DMS153 treated with DMSO at 0.1 percent for 48 hours (cell line): ENCODE results near the gene SHC3.

Experiments used
- DNase-seq: peaks from one replicate; lab custom pipeline; 2025; ENCODE audit not compliant: unreplicated experiment; lab: John Stamatoyannopoulos, UW

Gene SHC3

DNA sequence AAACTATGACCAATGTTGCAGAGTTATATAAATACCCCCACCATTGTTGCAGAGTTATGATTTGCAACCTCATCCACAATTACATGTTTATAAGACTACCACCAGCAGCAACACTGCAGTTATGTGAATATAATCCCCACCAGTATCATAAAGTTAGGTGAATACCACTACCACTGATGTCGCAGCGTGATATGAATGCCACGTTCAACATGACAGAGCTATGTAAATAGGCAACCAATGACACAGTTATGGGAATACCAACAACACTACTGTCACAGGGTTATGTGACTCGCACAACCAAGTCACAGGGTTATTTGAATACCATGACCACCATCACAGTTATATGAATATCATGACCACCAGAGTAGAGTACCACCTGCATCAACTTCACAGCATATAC, 63.9 kb downstream of the SHC3 start:
- DNase-seq: no peak

DNA sequence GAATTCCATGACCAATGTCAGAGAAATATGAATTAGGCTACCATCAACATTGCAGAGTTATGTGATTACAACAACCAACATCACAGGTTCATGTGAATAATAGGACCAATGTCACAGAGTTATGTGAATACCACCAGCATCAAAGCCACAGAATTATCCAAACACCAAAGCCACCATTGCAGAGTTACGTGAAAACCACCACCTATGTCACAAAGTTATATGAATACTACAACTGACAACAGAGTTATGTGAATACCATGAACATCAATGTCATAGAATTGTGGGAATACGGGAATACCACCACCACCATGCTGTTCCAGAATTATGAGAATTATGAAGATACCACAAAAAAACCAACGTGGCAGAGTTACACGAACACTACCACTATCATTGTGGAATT, 64.8 kb downstream of the SHC3 start:
- DNase-seq: no peak

DNA sequence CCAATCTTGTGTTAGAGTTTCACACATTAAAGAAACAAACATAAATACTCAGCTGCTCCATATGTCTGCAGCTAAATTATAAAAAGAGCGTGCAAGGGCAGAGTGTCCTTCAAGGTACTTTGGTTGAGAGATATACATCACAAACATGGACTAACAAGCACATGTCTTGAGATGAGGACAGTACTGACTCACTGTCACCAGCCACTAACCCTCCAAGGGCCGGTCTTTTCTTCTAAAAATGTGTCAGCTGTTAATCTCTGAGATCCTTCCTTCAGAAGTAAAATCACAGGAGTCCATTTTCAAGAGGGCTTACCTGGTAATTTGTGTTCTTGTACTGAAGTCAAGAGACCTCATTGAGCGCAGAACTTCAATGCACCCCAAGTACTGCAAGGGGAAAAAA, 66.4 kb downstream of the SHC3 start:
- no peak for DNase-seq

DNA sequence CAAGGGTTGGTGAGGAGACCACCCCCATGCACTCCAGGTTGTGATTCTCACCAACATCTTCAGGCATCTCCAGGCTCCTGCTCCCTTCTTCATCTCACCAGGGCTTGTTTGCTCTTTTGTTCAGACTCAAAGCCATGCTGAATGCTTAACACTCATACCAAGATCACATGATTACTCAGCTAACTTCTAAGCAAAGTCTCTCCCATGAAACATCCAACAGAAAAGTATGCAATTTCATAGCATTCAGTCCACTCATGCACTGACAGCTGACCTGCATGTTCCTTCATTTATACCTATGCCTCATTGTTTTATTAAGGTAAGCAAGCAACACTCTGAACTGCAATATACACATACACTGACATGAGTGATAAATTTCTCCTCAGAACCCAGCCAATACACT, 69.0 kb downstream of the SHC3 start:
- DNase-seq: no peak

DNA sequence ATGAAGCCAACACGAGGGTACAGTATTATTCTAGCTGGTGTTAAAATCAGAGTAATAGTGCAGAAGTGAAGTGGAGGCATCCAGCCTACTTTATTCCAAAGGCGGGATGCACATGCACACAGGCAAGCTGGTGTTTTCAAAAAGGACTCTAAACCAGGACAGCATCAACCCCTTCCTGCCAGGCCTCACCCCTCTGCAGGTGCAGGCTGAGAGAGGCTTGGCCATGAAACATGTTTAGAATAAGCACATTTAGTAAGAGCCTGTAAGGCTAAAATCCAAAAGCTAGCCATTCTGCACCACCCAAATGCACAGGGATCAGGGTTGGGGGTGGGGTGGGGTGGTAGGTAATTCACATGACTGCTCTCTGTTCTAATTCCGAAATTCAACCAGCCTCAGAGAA, 71.2 kb downstream of the SHC3 start:
- DNase-seq: no peak

DNA sequence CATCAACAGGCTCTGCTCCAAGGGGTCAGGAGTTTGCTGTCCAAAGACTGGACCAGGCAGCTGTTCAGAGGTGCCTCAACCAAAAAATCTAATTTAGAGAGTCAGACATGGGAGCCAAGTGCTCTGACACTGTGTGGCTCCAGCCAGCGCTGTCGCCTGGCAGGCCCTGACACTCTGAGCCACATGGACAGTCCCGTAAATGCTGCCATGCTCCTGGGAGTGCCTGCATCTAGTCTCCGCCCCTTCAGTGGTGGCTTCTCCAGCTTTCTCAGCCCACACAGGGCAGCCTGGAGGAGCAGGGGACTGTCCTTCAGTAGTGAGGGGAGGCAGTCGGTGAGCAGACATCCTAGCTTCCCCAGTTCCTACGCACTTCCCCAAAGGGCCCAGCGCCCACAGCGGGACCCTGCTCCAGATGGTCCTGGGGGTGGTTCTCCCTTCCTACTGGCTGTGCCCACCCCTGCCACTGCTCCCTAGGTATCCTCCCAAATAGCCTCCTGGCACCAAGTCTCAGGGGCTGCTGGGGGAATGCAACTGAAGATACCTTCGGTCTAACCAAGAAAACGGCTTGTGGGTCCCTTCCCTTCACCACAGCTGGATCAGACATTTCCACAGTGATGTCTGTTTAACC, 72.3 kb downstream of the SHC3 start:
- no peak for DNase-seq

DNA sequence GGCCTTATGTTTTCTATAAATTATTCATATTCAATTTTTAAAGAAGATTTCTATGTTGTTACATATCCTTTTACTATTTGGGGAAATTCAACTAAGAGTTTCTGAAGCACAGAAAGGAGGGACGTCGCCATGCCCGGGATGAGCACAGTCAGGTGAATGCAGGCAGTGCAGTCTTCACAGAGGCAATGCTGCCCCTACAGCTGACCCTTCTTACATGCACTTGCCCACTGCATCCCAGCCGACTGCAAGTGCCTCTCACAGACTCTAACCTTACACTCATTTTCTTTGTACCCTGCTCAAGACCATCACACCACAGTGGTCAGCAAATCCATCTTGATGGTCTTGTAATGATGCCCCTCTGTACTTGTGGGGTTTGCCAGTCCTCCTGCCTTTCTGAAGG, 73.8 kb downstream of the SHC3 start:
- DNase-seq: no peak

DNA sequence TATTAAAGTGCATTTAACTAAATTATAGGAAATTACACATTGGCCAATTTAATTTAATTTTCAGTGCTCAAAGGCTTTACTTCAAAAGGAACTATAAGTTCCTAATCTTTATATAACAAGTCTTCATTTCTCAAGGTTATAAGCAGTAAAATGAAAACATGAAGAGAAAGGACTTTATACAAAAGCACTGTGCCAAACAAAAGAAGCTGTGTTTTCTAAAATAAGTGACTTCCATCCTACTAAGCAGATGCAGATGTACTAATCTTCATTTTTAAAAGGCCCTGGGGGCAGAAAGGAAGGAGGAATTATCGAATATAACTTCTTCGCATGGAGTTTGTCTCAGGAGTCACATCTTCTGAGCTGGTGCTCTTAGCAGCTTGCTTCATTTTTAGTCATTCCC, 81.4 kb downstream of the SHC3 start:
- DNase-seq: no peak

DNA sequence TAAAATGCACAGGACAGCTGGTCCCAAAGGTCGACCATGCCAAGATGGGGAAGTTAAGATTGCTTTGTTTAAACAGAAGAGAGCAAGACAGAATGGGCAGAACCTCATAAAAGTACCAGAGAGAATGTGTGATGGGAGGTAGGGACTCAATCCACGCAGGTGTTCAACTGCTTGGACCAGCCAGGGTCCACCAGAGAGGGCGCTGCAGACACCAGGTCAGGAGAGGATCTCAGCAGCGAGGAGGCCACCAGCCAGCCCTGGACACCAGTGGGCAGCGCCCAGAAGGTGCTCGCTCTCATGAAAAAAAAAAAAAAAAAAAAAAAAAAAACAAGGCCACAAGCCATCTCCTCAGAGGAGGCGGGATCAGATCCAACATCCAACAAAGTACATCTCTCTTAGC, 81.8 kb downstream of the SHC3 start:
- DNase-seq: no peak

DNA sequence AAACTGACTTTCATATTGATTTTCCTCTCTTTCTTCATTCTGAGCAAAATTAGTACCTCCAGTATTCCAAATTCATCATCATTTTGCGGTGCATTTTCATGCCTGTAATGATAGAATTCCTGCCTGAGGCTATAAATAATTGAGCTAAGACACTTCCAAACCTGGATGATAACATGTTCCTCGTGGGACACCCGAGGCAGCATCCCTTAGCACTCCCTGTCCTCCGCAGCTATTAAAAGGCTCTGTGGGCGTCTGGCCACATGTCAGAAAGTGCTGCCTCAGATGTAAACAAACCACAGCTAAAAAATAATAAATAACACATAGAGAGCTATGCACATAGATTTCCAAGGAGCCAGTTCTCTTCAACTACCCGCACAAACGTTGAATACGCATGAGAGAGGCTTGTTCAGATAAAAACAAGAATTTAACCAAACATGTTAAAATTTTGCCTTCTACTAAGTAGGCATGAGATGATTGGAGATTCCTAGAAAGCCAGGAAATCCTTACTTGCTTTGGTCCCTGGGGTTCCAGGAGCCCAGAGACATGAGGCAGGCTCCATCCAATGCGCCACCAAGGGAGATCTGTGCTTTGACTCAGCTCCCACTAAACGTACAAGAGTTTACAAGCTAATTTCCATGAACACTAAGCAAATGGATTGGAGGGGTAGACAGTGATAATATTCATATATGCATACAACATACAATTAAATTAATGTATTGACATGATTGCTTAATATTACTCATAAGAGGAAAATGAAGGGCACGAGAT, 82.7 kb downstream of the SHC3 start:
- DNase-seq: no peak

DNA sequence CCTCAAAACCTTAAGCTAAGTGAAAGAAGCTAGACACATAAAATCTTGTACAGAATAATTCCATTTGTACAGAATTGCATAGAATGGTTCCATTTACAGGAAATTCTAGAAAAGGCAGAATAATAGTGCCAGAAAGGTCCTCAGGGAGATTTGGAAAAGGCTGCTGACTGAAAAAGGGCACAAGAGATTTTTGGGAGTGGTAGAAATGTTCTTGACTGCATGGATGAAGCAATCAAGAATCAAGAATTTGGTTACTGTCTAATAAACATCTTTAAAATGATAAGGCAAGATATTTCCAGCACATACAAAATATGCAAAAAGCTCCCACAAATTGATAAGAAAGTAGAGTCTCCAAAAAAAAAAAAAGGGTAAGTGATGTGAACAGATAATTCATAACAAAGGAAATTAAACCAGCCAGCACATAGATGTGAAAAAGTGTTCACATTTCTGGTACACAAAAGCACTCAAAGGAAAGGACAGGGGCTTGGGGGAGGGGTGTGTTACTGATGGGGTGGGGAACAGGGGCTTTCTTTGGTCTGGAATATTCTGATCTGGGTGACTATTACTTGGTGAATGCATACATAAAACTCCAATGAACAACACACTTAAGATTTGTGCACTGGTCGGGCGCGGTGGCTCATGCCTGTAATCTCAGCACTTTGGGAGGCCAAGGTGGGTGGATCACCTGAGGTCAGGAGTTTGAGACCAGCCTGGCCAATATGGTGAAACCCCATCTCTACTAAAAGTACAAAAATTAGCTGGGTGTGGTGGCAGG, 85.2 kb downstream of the SHC3 start:
- no peak for DNase-seq

DNA sequence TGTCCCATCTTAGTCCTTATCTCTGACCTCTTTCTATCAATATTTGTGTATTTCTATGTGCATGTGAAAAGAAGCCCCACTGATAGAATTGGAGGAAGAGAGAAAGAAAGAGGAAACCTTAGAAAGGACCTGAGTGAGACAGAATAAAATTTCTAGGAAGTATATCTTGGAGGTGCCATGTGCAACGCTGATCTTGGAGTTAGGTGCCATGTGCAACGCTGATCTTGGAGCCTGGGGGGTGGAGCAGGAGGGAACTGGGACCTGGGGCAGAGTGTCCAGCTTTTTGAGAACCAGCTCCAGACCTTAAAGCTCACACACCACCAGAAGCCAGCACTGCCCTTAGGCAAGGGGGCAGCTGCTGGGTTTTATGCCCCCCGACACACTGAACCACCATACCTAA, 89.4 kb downstream of the SHC3 start:
- no peak for DNase-seq

DNA sequence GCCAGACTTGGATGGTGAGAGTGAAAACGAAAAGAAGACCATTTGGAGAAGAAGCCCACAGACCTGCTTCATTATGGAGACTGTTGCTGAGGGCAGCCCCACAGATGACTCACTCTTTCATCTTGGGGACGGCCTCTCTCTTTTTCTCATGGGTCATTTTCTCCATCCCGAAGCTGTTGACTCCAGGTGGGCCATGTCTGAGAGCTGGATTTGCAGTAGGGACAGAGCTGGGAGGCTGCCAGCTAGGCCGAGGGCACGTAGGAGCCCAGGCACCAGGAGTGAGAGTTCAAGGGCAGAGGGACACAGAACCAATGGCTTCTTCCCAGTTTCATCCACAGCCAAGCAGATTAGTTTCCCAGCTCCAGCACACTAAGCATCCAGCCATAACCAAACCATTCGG, 95.0 kb downstream of the SHC3 start:
- DNase-seq: no peak

DNA sequence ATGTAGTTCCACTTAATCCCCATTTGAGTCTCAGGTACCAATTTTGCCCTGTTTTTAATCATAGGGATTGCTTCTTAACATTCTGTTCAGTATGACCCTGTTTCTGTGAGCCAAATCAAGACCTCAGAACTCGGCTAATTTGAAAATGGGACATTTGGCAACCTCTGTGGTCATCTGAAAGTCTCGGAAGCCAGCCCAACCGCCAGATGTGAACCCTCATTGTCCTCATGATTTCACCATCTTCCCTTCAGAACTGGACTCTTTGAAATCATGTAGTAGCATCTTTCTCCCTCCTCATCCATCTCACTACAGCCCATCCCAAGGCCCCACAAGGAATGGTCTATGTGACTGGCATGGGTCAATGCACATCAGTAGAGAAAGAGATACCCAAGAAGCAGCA, 98.4 kb downstream of the SHC3 start:
- DNase-seq: no peak

DNA sequence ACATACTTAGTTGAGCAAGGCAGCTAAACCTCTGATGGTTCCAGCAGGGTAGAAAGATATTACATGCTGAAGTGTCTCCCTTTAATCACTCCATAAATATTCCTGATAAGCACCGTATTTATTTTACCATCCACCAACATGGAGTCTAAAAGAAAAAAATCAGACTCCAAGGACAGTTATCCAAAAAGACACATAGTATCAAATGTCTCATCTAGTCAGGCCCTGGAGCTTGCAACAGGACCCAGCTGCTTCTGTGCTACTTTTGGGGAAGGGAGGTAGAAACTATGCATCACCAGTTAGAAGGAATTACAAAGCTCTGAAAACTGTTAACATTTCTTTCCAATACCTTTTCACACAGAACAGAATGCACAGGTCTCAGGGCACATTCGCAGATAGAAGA, 99.2 kb downstream of the SHC3 start:
- DNase-seq: no peak

DNA sequence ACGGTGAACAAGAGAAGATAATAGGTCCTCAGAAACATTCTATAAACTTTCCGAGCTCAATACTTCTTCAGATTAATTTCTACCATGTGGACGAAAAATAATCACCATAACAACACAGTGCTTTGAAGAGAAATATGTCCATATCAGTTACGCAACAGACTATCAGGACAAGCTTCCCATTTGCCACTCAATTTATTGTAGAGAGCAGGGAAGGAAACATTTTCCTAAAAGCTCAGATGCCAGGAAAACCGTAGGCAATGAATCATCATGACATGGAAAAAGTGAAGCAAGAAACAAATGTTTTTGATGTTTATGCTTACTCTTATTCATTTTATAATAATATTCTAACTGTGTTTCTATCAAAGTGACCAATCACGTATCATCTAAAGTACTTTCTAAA, 99.8 kb downstream of the SHC3 start:
- no peak for DNase-seq

DNA sequence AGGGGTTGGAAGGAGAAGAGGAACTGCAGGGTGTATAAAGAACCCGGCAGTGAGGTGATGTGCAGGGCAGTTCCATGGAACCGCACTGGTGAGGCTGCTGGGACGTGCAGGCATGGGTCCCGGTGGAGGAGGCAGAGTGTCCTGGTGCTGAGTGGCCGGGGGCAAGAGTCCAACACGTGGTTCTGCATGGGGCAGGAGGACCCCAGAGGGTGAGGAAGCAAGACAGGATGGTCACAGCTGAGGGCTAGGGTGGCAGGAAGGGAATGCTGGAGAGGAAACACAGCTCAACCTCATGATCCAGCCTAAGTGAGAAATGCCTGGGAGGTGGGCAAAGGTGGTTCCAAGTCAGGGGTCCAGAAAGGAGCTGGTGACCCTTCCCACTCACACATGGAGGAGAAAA, 100.2 kb downstream of the SHC3 start:
- DNase-seq: no peak

DNA sequence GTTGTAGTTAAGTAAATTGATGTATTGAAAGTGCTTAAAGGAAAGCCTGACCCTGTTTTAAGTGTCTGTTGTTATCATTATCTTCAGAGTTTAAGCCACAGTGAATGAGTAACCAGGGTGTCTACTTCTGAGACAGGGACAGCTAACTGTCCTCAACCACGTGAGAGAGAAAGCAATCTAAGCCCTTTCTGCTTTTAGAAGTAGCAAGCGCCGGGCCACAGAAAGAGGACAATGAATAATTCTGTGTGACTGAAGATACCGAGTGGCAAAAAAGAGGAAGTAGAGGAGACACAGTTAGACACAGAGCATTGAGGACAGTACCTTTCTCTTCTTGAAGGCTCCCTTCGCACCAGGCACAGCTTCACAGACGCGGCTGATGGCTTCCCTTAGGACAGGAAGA, 101.1 kb downstream of the SHC3 start:
- DNase-seq: no peak

DNA sequence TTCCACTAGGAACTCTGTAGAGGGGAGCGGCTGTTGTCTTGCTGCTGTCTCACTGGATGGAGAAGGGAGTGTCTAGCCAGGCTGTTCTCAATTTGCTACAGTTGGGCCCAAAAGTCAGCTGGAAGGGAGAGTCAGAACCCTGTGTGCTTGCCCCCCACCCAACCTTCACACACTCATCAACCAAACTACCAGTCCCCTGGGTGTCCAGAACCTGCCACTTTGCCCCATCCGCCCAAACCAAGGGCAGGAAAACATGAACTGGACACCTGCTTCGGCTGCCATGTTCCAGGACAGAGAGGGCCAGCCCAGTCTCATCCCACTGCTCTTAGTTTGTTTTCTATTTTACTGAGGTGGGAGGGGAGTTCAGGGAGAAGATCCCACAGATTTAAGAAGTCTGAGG, 105.2 kb downstream of the SHC3 start:
- no peak for DNase-seq

DNA sequence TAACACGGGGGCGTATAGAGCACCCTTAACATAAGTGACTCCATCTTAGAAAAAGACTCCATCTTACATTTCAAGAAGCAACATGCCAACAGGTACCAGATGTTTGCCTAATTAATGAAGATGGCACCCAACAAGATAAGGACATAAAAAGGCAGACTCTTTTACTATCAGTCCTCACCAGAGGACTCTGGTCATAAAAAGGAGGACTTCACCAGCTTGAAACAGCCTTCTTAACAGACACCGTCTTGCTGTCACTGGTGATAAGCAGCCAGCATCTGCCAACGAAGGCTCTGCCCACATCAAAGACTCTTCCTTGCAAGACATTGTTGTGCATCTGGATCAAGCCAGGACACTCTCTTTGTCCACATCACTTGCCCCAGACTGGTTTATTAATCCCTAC, 107.0 kb downstream of the SHC3 start:
- no peak for DNase-seq

DNA sequence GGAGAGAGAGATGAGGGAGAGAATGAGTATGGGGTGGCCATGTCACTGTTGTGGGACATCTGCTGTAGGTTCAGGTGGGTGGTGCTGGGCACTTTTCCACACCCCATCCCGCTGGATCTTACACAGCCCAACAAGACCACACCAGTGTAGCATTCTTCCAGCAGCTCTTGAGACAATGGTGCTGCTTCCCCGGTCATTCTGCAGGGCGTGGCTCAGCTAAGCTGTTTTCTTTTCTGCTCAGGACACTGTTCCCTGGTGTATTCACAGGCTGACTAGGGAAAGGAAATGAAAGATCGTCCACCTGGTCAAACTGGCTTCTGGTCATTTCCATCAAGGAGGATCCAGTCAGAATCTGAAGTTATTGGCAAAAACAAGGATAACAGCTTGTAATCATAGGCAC, 111.8 kb downstream of the SHC3 start:
- DNase-seq: no peak

DNA sequence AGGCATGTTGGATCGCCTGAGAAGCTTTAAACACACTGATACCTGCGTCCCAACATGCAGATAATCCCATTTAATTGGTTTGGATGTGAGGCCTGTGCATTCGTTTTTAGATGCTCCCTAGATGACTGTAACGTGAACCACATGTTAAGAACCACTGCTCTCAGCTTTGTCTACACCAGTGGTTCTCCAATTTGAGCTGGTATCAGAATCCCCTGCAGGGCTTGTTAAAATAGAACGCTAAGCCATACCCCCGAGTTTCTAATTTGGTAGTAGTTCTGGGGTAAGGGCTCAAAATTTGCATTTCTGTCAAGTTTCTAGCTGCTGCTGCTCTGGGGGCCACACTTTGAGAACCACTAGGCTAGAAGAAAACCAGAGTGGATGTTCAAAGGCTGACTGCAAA, 112.7 kb downstream of the SHC3 start:
- DNase-seq: no peak
